ENCODE results near the gene CACHD1.

CACHD1 gene

DNA sequence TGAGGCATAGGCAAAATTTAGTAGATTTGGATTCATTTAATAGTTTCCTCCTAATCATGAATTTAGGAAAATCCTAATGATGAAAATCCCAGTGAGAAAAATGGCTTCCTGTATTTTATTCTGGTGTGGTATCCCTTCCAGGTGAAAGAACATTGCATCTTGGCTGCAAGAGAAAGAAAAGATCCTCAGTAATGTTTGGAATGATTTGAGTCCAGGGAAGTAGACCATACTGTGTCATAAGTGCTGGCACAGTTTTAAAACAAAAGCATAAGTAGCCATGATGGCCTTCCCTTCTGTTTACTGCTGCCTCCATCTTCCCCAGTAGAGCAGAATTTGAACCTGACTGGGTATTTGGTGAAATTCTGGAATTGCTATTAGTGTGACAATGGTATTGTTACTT lies 52.8 kb downstream of the CACHD1 start:
- Histone ChIP-seq H3K4me1 (ENCODE audit: control insufficient read depth, insufficient read depth, low read length) (peaks cover 7% of the 10 kb centered on the region), H3K9ac (ENCODE audit: low read length in 2 of 2) (no peak overlapping the region), H3K9me3 (ENCODE audit: control insufficient read depth in 2 of 2, low read length in 2 of 2) (no peaks in the 10 kb centered on the region), H3K4me3 (ENCODE audit: low read length in 2 of 2) (no peak overlapping the region), H3K36me3 (ENCODE audit: control insufficient read depth in 2 of 2, insufficient read depth in 2 of 2, low read length in 2 of 2) (no peaks in the 10 kb centered on the region), H3K27me3 (ENCODE audit: control insufficient read depth in 1 of 2, insufficient read depth in 2 of 2, low read length in 2 of 2) (no peaks in the 10 kb centered on the region), H3K27ac (ENCODE audit: low read length) (no peak overlapping the region)

DNA sequence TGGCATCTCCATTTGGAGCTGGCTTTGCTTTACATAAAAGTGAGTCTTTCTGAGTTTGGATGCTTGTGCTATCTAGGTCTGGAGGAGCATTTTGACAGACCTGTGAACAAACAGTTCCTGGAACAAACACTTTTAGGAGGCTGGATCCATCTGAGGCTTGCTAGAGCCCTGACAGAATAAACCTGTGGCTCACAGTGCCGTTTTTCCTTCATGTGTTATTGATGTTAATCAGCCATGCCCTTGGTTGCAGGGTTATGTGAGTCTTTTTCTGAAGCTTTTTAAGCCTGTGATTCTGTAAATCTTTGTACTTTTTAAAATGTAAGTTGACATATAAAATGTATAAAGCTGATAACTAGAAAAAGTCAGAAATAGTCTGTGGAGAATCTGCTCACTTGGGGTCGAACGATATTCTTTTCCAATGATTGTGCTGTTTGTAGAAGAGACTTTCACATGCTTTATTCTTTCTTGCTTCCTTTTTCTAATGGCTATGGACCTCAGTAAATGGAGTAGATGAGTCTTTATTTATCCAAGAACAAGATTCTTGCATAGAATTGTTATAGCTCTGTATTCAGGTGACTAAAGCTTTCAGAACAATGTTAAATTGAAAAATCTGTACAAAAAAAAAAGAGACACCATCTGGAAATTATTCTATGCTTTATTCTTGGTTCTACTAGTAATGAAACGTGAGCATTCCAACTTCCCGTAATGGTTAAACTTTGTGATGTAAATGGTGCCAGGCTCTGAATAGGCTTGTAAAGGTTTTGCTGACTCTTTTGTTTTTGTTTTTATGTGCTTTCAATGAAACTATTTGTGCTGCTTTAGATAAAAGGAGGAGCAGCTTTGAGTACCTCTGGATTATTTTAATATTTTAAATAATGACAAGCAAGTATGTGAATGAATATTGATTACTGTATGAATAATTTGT lies 53.7 kb downstream of the CACHD1 start:
- H3K27me3 ChIP-seq (ENCODE audit: control insufficient read depth in 1 of 2, insufficient read depth in 2 of 2, low read length in 2 of 2) = no peaks in the 10 kb centered on the region
- peaks cover 7% of the 10 kb centered on the region for H3K4me1 ChIP-seq (ENCODE audit: control insufficient read depth, insufficient read depth, low read length)
- no peak overlapping the region for H3K4me3 ChIP-seq (ENCODE audit: low read length in 2 of 2)
- H3K9ac ChIP-seq (ENCODE audit: low read length in 2 of 2) = no peak overlapping the region
- no peaks in the 10 kb centered on the region for H3K36me3 ChIP-seq (ENCODE audit: control insufficient read depth in 2 of 2, insufficient read depth in 2 of 2, low read length in 2 of 2)
- no peak overlapping the region for H3K27ac ChIP-seq (ENCODE audit: low read length)
- H3K9me3 ChIP-seq (ENCODE audit: control insufficient read depth in 2 of 2, low read length in 2 of 2) = no peaks in the 10 kb centered on the region

GRCh38 chr1:64524614-64525013 lies 54.7 kb downstream of the CACHD1 start:
- no peaks in the 10 kb centered on the region for H3K36me3 ChIP-seq (ENCODE audit: control insufficient read depth in 2 of 2, insufficient read depth in 2 of 2, low read length in 2 of 2)
- H3K4me3 ChIP-seq (ENCODE audit: low read length in 2 of 2) = no peak overlapping the region
- no peak overlapping the region for H3K9ac ChIP-seq (ENCODE audit: low read length in 2 of 2)
- no peaks in the 10 kb centered on the region for H3K27me3 ChIP-seq (ENCODE audit: control insufficient read depth in 1 of 2, insufficient read depth in 2 of 2, low read length in 2 of 2)
- no peak overlapping the region for H3K27ac ChIP-seq (ENCODE audit: low read length)
- H3K9me3 ChIP-seq (ENCODE audit: control insufficient read depth in 2 of 2, low read length in 2 of 2) = no peaks in the 10 kb centered on the region
- H3K4me1 ChIP-seq (ENCODE audit: control insufficient read depth, insufficient read depth, low read length) = peaks cover 7% of the 10 kb centered on the region

GRCh38 chr1:64525116-64525686 lies 55.3 kb downstream of the CACHD1 start:
- no peaks in the 10 kb centered on the region for H3K36me3 ChIP-seq (ENCODE audit: control insufficient read depth in 2 of 2, insufficient read depth in 2 of 2, low read length in 2 of 2)
- H3K4me1 ChIP-seq (ENCODE audit: control insufficient read depth, insufficient read depth, low read length) = peaks cover 1% of the 10 kb centered on the region
- H3K27me3 ChIP-seq (ENCODE audit: control insufficient read depth in 1 of 2, insufficient read depth in 2 of 2, low read length in 2 of 2) = no peaks in the 10 kb centered on the region
- no peaks in the 10 kb centered on the region for H3K9me3 ChIP-seq (ENCODE audit: control insufficient read depth in 2 of 2, low read length in 2 of 2)
- H3K4me3 ChIP-seq (ENCODE audit: low read length in 2 of 2) = no peak overlapping the region
- H3K27ac ChIP-seq (ENCODE audit: low read length) = no peak overlapping the region
- no peak overlapping the region for H3K9ac ChIP-seq (ENCODE audit: low read length in 2 of 2)

DNA sequence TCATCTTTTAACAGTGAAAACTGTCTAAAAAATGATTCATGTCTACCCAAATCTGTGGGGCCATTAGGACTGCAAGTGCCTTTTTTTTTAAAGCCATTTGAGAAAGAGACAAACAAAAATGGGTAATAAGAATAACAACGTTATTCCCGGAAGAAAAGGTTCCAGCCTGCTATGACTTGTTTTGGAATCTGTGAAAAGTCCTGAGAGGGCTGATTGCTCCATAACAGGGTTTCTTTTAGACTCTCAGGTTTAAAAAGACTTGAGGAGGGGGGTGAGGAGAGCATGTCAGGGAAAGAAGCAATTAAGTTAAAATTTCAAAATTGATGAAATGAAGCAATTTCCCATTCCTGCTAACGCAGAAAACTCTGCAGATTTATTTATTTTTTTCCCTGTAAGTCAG lies 56.4 kb downstream of the CACHD1 start:
- Histone ChIP-seq H3K4me3 (ENCODE audit: low read length in 2 of 2) (no peak overlapping the region), H3K27ac (ENCODE audit: low read length) (no peak overlapping the region), H3K27me3 (ENCODE audit: control insufficient read depth in 1 of 2, insufficient read depth in 2 of 2, low read length in 2 of 2) (no peaks in the 10 kb centered on the region), H3K4me1 (ENCODE audit: control insufficient read depth, insufficient read depth, low read length) (no peaks in the 10 kb centered on the region), H3K9me3 (ENCODE audit: control insufficient read depth in 2 of 2, low read length in 2 of 2) (no peaks in the 10 kb centered on the region), H3K9ac (ENCODE audit: low read length in 2 of 2) (no peak overlapping the region), H3K36me3 (ENCODE audit: control insufficient read depth in 2 of 2, insufficient read depth in 2 of 2, low read length in 2 of 2) (no peaks in the 10 kb centered on the region)

GRCh38 chr1:64527165-64527564 lies 57.2 kb downstream of the CACHD1 start:
- H3K27me3 ChIP-seq (ENCODE audit: control insufficient read depth in 1 of 2, insufficient read depth in 2 of 2, low read length in 2 of 2) = no peaks in the 10 kb centered on the region
- no peak overlapping the region for H3K9ac ChIP-seq (ENCODE audit: low read length in 2 of 2)
- H3K4me3 ChIP-seq (ENCODE audit: low read length in 2 of 2) = no peak overlapping the region
- no peaks in the 10 kb centered on the region for H3K9me3 ChIP-seq (ENCODE audit: control insufficient read depth in 2 of 2, low read length in 2 of 2)
- H3K4me1 ChIP-seq (ENCODE audit: control insufficient read depth, insufficient read depth, low read length) = no peaks in the 10 kb centered on the region
- H3K27ac ChIP-seq (ENCODE audit: low read length) = no peak overlapping the region
- no peaks in the 10 kb centered on the region for H3K36me3 ChIP-seq (ENCODE audit: control insufficient read depth in 2 of 2, insufficient read depth in 2 of 2, low read length in 2 of 2)

GRCh38 chr1:64527786-64528185 lies 57.9 kb downstream of the CACHD1 start:
- Histone ChIP-seq H3K9me3 (ENCODE audit: control insufficient read depth in 2 of 2, low read length in 2 of 2) (no peaks in the 10 kb centered on the region), H3K9ac (ENCODE audit: low read length in 2 of 2) (no peak overlapping the region), H3K36me3 (ENCODE audit: control insufficient read depth in 2 of 2, insufficient read depth in 2 of 2, low read length in 2 of 2) (no peaks in the 10 kb centered on the region), H3K27me3 (ENCODE audit: control insufficient read depth in 1 of 2, insufficient read depth in 2 of 2, low read length in 2 of 2) (no peaks in the 10 kb centered on the region), H3K4me3 (ENCODE audit: low read length in 2 of 2) (no peak overlapping the region), H3K27ac (ENCODE audit: low read length) (no peak overlapping the region), H3K4me1 (ENCODE audit: control insufficient read depth, insufficient read depth, low read length) (no peaks in the 10 kb centered on the region)

DNA sequence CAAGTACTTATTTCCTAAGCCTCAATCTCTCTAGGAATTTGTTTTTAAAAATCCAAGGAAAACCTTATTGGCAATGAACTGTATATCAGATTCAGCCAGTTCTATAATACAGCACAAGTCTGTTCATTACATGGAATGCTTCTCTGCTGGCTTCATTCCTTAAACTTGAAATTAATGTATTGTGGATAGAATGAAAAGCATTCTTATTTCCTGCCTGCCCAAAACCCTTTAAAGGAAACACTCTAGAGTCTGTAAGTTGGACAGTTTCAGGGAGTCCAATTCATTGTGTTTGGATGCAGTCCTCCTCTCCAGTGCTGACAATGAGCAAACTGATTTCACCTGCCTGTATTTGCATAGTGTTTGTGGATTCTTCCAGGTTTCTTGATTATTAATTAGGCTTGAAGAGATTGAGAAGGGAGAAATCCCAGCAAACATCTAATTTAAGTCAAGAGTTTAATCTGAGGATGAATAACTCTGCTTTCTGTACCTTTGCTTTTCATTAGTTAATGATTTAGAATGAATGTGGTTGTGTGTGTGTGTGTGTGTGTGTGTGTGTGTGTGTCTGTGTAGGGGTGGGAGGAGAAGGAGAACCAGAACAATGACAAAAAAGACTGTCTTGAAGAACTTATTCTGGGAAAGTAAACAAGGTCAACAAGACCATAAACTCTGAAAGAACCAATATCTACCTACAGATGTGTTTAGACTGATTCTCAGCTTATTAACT lies 61.2 kb downstream of the CACHD1 start:
- no peaks in the 10 kb centered on the region for H3K9me3 ChIP-seq (ENCODE audit: control insufficient read depth in 2 of 2, low read length in 2 of 2)
- H3K9ac ChIP-seq (ENCODE audit: low read length in 2 of 2) = no peak overlapping the region
- no peaks in the 10 kb centered on the region for H3K36me3 ChIP-seq (ENCODE audit: control insufficient read depth in 2 of 2, insufficient read depth in 2 of 2, low read length in 2 of 2)
- no peak overlapping the region for H3K27ac ChIP-seq (ENCODE audit: low read length)
- no peak overlapping the region for H3K4me3 ChIP-seq (ENCODE audit: low read length in 2 of 2)
- H3K4me1 ChIP-seq (ENCODE audit: control insufficient read depth, insufficient read depth, low read length) = peaks cover 6% of the 10 kb centered on the region
- no peaks in the 10 kb centered on the region for H3K27me3 ChIP-seq (ENCODE audit: control insufficient read depth in 1 of 2, insufficient read depth in 2 of 2, low read length in 2 of 2)

DNA sequence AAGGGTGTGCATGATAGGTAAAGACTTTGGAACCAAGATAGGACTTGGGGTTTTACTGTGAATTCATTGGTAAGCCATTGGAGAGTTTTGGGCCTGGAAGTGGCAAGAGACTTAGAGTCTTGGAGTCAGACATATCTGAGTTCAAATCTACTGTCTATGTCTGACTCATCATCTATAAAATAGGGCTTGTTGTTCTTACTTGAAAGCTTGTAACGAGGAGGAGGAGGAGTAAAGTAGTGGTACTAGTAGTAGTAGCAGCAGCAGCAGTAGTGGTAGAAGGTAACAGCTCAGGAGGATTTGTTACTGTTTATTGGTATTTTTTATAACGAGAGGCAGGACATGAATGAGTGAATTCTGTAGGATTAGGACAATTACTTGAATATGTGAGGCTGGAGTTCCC lies 62.7 kb downstream of the CACHD1 start:
- Histone ChIP-seq H3K4me1 (ENCODE audit: control insufficient read depth, insufficient read depth, low read length) (peaks cover 18% of the 10 kb centered on the region), H3K4me3 (ENCODE audit: low read length in 2 of 2) (no peak overlapping the region), H3K9me3 (ENCODE audit: control insufficient read depth in 2 of 2, low read length in 2 of 2) (no peaks in the 10 kb centered on the region)

DNA sequence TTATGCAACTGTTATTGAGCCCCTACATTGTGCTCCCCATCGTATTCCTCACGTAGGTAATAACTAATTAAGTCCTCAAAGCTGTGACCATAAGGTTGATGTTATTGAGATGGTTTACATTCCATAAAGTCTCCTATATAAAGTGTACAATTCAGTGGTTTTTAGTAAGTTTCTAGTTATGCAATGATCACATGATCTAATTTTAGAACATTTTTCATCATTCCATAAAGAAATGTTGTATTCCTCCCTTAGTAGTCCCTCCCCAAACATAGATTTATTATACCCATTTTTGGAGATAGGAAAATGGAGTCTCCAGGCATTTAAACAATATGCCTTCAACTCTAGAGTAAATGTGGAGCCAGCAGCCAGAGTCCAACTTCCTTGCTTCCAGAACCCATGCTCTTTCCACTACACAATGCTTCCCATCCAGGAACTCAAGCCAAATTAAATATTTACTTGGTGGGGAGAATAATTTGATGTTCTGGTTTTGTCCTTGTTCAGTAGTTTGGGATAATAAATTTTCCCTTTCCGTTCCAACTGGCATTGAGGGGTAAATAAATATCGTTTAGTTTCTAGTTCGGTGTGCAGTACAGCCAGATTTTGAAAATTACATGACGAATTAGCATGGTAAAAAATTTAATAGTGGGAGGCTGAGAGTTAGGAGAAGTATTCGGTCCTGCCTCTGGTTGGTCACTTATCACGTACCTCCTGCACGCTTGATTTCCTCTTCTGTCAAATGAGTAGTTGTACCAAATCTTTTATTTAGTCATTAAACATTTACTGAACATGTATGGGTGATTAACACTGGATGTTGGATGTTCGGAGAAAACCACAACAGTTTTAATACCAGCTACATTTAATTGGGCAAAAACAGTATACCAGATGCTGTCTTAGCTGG lies 66.3 kb downstream of the CACHD1 start:
- Histone ChIP-seq H3K36me3 (ENCODE audit: control insufficient read depth in 2 of 2, insufficient read depth in 2 of 2, low read length in 2 of 2) (no peaks in the 10 kb centered on the region), H3K9ac (ENCODE audit: low read length in 2 of 2) (no peak overlapping the region), H3K27ac (ENCODE audit: low read length) (peak overlapping the region; percentile 37), H3K9me3 (ENCODE audit: control insufficient read depth in 2 of 2, low read length in 2 of 2) (no peaks in the 10 kb centered on the region), H3K4me3 (ENCODE audit: low read length in 2 of 2) (peak overlapping the region in 1 of 2 donors; percentile 24), H3K4me1 (ENCODE audit: control insufficient read depth, insufficient read depth, low read length) (peaks cover 37% of the 10 kb centered on the region), H3K27me3 (ENCODE audit: control insufficient read depth in 1 of 2, insufficient read depth in 2 of 2, low read length in 2 of 2) (no peaks in the 10 kb centered on the region)

More for the DNA sequence above, 62.7 kb downstream of the CACHD1 start:
- no peak overlapping the region for H3K9ac ChIP-seq (ENCODE audit: low read length in 2 of 2)
- H3K36me3 ChIP-seq (ENCODE audit: control insufficient read depth in 2 of 2, insufficient read depth in 2 of 2, low read length in 2 of 2) = no peaks in the 10 kb centered on the region
- no peaks in the 10 kb centered on the region for H3K27me3 ChIP-seq (ENCODE audit: control insufficient read depth in 1 of 2, insufficient read depth in 2 of 2, low read length in 2 of 2)
- no peak overlapping the region for H3K27ac ChIP-seq (ENCODE audit: low read length)

Measured in stomach smooth muscle (tissue), 2 donors.